Suppressor macrophage treated with lipopolysaccharide for 1 hour (primary cell): ENCODE measurements around the gene P4HA2.

Source experiments
- DNase-seq, 3 donors: peaks; one replicate each; pipeline ENCODE4 v3.0.0-alpha.2; 2020 to 2022

Gene P4HA2

GRCh38 chr5:132246806-132247205 lies 19.2 kb upstream of the P4HA2 start:
- DNase-seq, result no peak

GRCh38 chr5:132245593-132245992 lies 17.9 kb upstream of the P4HA2 start:
- DNase-seq, result no peak

GRCh38 chr5:132243366-132243977 lies 15.8 kb upstream of the P4HA2 start:
- no peak for DNase-seq

- no peak for DNase-seq
Observed at GRCh38 chr5:132239776-132240175, 12.1 kb upstream of the P4HA2 start.

- DNase-seq, result peak in 1 of 3 donors; percentile 31
Observed at GRCh38 chr5:132238901-132239500, 11.3 kb upstream of the P4HA2 start.

GRCh38 chr5:132238169-132238744 lies 10.6 kb upstream of the P4HA2 start:
- DNase-seq, result peak; percentile 69 to 89 (median 78)

- no peak for DNase-seq
Observed at GRCh38 chr5:132237670-132238069, 10.0 kb upstream of the P4HA2 start.

- no peak for DNase-seq
Observed at GRCh38 chr5:132237141-132237540, 9.5 kb upstream of the P4HA2 start.

- DNase-seq, result no peak
Observed at GRCh38 chr5:132235340-132235739, 7.7 kb upstream of the P4HA2 start.

- DNase-seq, result no peak
Observed at GRCh38 chr5:132234684-132235062, 7.0 kb upstream of the P4HA2 start.

- DNase-seq, result no peak
Observed at GRCh38 chr5:132233811-132234683, 6.4 kb upstream of the P4HA2 start.

GRCh38 chr5:132233081-132233480 lies 5.4 kb upstream of the P4HA2 start:
- DNase-seq, result no peak

GRCh38 chr5:132232465-132232864 lies 4.8 kb upstream of the P4HA2 start:
- DNase-seq, result no peak

- no peak for DNase-seq
Observed at GRCh38 chr5:132230871-132231270, 3.2 kb upstream of the P4HA2 start.

- no peak for DNase-seq
Observed at GRCh38 chr5:132229236-132229635, 1.6 kb upstream of the P4HA2 start.

- DNase-seq, result no peak
Observed at GRCh38 chr5:132228241-132229035, 785 bp upstream of the P4HA2 start.

- DNase-seq, result no peak
Observed at GRCh38 chr5:132227235-132227484, 493 bp downstream of the P4HA2 start.

GRCh38 chr5:132226516-132227234 lies 978 bp downstream of the P4HA2 start:
- DNase-seq, result no peak

- peak; percentile 39 to 46 (median 46) for DNase-seq
Observed at GRCh38 chr5:132225165-132226032, 2.3 kb downstream of the P4HA2 start.

GRCh38 chr5:132224716-132225115 lies 2.9 kb downstream of the P4HA2 start:
- no peak for DNase-seq

GRCh38 chr5:132223861-132224260 lies 3.8 kb downstream of the P4HA2 start:
- DNase-seq, result no peak
